SJCRH30 (cell line): Measurements from ENCODE around the gene GDPD3. TPM values are rescaled to one million over a fixed set of nuclear protein-coding genes. Genes with fewer than 3 reads are reported as not detected.

Experiments
- DNase-seq, 2 experiments: peaks; one replicate each; pipeline ENCODE4 v3.0.0-alpha.2; 2015 to 2020
- H3K27ac ChIP-seq: fragments of 250-450 bp; sonication (Bioruptor Pico); 2 replicates; pipeline ENCODE4 v1.5.1; 2020; ENCODE audit warnings: mild to moderate bottlenecking, moderate library complexity
- H3K27me3 ChIP-seq: fragments of 250-450 bp; sonication (Bioruptor Pico); 2 replicates; pipeline ENCODE4 v1.5.1; 2020; ENCODE audit warnings: mild to moderate bottlenecking, moderate library complexity
- H3K36me3 ChIP-seq: fragments of 250-450 bp; sonication (Bioruptor Pico); 2 replicates; pipeline ENCODE4 v1.5.1; 2020; ENCODE audit warnings: mild to moderate bottlenecking, moderate library complexity
- H3K4me1 ChIP-seq: fragments of 250-450 bp; sonication (Bioruptor Pico); 2 replicates; pipeline ENCODE4 v1.5.1; 2020; ENCODE audit warnings: mild to moderate bottlenecking, moderate library complexity
- H3K4me3 ChIP-seq: fragments of 250-450 bp; sonication (Bioruptor Pico); 2 replicates; pipeline ENCODE4 v1.5.1; 2020; ENCODE audit warnings: mild to moderate bottlenecking, moderate library complexity
- H3K9me3 ChIP-seq: fragments of 250-450 bp; sonication (Bioruptor Pico); replicated peaks from 2 replicates; pipeline ENCODE4 v1.5.1; 2020; ENCODE audit warnings: mild to moderate bottlenecking, moderate library complexity
- total RNA-seq: library from RNA; depleted of rRNA; stranded (reverse); fragments of >200 nt; shearing (Covaris generic); gene quantifications from 2 replicates; pipeline ENCODE4 v1.2.3, GENCODE V29; 2014

Gene GDPD3
- total RNA-seq, 1 experiment from 2014 or later, result 1.0 TPM

DNA sequence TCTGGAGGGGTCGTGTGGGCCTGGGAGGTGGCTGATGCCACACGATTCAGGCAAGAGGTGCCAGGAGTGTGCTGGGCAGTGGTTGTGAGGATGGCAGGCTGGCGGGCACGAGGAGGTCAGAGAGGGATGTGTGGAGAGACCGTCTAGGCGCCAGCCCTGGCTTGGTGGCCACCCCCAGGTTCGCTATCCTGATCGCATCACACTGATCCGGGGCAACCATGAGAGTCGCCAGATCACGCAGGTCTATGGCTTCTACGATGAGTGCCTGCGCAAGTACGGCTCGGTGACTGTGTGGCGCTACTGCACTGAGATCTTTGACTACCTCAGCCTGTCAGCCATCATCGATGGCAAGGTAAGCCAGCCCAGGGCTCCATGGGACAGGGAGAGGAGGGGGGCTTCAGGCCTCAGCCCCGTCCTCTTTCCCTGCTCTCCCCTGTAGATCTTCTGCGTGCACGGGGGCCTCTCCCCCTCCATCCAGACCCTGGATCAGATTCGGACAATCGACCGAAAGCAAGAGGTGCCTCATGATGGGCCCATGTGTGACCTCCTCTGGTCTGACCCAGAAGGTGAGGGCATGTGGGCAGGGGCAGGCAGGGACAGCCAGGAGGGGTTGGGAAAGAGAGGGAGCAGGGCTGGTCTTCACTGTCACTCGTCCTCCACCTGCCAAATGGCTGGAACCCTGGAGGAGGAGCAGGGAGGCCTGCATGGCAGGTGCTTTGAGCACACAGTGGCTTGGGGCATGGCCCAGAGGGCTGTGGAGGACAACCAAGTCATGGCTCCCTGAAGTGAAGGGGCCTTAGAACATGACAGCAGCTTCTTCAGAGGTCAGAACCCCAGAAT is 29.9 kb downstream of the GDPD3 start:
- no peak overlapping the region for H3K4me3 ChIP-seq
- H3K9me3 ChIP-seq, result no peaks in the 10 kb centered on the region
- H3K36me3 ChIP-seq, result peaks cover 26% of the 10 kb centered on the region
- no peak for DNase-seq
- no peaks in the 10 kb centered on the region for H3K4me1 ChIP-seq
- no peak overlapping the region for H3K27ac ChIP-seq
- no peaks in the 10 kb centered on the region for H3K27me3 ChIP-seq

DNA sequence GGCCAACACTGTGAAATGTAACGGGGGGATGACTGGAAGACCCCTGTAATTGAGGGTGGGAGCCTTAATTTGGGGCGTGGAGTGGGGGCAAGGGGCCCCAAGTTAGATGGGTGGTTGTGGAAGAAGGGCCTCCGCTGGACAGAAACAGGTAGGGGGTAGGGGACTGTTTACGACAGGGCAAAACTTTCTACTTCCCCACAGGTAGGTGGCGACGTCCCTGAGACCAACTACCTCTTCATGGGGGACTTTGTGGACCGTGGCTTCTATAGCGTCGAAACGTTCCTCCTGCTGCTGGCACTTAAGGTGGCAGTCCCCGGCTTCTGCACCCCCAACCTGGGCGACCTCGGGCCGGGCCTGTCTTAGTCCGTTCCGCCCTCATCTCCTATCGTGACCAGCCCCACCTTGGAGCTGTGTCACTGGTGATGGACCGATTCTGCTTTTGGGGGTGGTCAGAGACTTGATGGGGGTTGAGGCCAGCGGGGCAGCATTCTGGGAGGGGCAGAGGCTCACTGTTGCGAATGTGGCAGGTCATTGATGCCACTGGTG is 30.7 kb downstream of the GDPD3 start:
- H3K9me3 ChIP-seq, result no peaks in the 10 kb centered on the region
- H3K27me3 ChIP-seq, result no peaks in the 10 kb centered on the region
- no peak overlapping the region for H3K27ac ChIP-seq
- no peaks in the 10 kb centered on the region for H3K4me1 ChIP-seq
- peaks cover 32% of the 10 kb centered on the region for H3K36me3 ChIP-seq
- no peak overlapping the region for H3K4me3 ChIP-seq
- DNase-seq, result no peak

DNA sequence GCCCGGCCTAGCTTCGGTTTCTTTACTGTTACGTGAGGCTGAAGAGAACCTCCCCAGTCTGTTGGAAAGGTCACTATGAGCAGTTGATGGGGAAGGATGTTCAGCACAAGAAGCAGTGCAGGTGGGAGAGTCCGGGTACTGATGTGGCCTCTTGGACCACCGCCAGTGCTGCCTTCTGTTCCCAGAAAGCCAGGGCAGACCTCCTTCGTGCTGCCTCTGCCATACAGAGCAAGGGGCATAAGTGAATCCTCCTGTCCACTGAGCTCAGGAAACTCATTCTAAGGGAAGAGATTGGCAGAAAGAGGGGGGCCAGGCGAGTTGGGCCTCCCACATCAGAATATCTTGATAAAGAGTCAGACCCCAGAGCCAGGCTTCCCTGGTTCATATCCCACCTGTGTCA is 33.9 kb downstream of the GDPD3 start:
- Histone ChIP-seq H3K36me3 (peaks cover 33% of the 10 kb centered on the region), H3K27me3 (no peaks in the 10 kb centered on the region), H3K9me3 (no peaks in the 10 kb centered on the region), H3K4me1 (peaks cover 7% of the 10 kb centered on the region; the same call in 1 of the 2 replicates), H3K27ac (no peak overlapping the region), H3K4me3 (no peak overlapping the region)
- DNase-seq, result no peak

DNA sequence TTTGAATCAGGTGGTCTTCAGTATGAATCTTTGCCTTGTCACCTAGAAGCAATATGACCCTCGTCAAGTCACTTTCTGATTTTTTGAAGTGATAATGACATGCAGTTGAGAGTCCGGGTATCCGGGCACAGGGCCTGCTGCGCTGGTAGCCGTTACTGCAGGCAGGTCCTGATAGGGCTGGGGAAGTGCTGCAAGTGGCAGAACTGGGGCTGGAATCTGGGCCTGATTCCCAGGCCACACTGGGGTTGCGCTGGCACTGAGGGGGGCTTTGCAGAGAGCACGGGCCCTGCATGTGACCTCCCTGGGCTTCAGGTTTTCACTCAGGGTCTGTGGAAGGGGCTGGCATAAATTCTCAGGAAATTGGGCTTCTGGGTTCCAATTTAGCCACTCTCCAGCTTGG is 34.6 kb downstream of the GDPD3 start:
- no peak overlapping the region for H3K27ac ChIP-seq

DNA sequence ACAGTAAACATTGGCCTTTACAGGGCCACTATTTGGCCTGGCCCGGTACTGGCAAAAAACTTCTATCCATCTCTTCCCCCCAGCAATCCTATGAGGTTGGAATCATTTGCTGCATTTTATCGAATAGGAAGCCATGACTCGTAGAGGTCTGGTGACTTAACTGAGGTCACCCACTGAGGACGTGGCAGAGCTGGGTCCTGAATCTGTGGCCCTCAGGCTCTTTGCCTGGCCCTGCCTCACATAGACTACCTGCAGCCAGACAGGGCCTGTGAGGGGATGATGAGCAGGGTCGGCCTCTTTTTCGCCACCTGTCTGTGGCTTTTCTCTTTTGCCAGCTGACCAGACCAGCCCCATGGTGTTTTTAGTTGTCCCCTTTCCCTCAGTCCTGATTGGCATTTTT is 35.7 kb downstream of the GDPD3 start:
- peaks cover 7% of the 10 kb centered on the region; the same call in 1 of the 2 replicates for H3K4me1 ChIP-seq
- H3K27me3 ChIP-seq, result no peaks in the 10 kb centered on the region
- no peak overlapping the region for H3K4me3 ChIP-seq
- H3K27ac ChIP-seq, result no peak overlapping the region
- peaks cover 33% of the 10 kb centered on the region for H3K36me3 ChIP-seq
- no peak for DNase-seq
- H3K9me3 ChIP-seq, result no peaks in the 10 kb centered on the region

More for the DNA sequence above, 34.6 kb downstream of the GDPD3 start:
- no peak for DNase-seq
- no peaks in the 10 kb centered on the region for H3K9me3 ChIP-seq
- peaks cover 7% of the 10 kb centered on the region; the same call in 1 of the 2 replicates for H3K4me1 ChIP-seq
- no peaks in the 10 kb centered on the region for H3K27me3 ChIP-seq
- H3K4me3 ChIP-seq, result no peak overlapping the region
- H3K36me3 ChIP-seq, result peaks cover 33% of the 10 kb centered on the region

DNA sequence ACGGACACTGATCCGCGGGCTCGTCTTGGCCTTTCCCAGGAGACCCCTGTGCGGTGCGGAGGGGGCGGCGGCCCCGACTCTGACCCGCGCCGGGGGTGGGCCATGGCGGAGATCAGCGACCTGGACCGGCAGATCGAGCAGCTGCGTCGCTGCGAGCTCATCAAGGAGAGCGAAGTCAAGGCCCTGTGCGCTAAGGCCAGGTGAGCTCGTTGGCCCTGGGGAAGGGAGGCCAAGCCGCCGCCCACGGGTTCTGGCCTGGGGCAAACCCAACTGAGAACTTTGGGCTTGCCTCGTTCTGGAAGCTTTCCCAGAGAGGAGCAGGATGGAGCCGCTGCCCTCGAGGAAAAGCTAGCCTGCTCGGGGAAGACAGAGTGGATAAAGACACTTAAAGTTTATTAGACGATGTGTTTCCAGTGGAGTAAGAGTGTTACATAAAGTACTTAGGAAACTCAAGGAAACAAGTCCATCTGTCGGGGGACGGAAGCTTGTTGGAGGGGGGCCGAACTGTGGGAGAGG is 37.0 kb downstream of the GDPD3 start:
- peak overlapping the region; percentile 80 for H3K4me3 ChIP-seq
- peaks cover 42% of the 10 kb centered on the region for H3K36me3 ChIP-seq
- H3K27ac ChIP-seq, result peak overlapping the region; percentile 44
- no peaks in the 10 kb centered on the region for H3K9me3 ChIP-seq
- no peaks in the 10 kb centered on the region for H3K27me3 ChIP-seq
- DNase-seq, result no peak
- H3K4me1 ChIP-seq, result peaks cover 7% of the 10 kb centered on the region; the same call in 1 of the 2 replicates

DNA sequence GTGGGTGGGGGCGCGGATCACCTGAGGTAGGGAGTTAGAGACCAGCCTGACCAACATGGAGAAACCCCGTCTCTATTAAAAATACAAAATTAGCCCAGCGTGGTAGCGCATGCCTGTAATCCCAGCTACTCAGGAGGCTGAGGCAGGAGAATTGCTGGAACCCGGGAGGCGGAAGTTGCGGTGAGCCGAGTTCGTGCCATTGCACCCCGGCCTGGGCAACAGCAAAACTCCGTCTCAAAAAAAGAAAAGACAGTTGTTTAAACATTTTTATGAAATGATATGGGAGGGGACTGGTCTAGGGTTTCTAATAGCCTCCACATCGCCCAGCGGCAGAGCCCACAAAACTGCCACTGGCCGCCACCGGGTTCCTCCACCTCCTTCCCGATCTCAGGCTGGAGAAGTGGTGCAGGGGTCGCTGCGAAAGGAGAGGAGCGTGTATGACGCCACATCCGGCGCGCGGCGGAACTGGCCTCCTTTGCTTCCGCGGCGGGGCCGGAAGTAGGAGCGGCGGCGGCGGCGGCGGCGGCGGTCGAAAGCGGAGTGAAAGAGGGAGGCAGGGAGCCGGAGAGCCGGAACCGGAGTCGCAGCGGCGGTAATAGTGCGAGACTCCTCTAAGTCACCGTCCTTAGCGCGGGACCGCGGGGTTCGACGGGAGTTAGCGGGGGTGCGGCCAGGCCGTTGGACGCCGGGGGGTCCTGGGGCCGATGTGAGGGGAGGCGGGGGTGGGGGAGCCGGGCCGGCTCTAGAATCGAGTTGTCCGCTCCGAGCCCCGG is 37.6 kb downstream of the GDPD3 start, which contains the start of gene PPP4C:
Gene PPP4C, plus strand, starts transcription at position 492 of the 773 bp plus-strand sequence. CDS start 384 bp downstream, outside the sequence.
- Histone ChIP-seq H3K36me3 (peaks cover 42% of the 10 kb centered on the region), H3K4me1 (peaks cover 7% of the 10 kb centered on the region; the same call in 1 of the 2 replicates), H3K27ac (peak within 1 kb of the TSS; percentile 44), H3K9me3 (no peaks in the 10 kb centered on the region), H3K4me3 (peak within 1 kb of the TSS; percentile 80), H3K27me3 (no peaks in the 10 kb centered on the region)
- peak; percentile 85 to 88 for DNase-seq

DNA sequence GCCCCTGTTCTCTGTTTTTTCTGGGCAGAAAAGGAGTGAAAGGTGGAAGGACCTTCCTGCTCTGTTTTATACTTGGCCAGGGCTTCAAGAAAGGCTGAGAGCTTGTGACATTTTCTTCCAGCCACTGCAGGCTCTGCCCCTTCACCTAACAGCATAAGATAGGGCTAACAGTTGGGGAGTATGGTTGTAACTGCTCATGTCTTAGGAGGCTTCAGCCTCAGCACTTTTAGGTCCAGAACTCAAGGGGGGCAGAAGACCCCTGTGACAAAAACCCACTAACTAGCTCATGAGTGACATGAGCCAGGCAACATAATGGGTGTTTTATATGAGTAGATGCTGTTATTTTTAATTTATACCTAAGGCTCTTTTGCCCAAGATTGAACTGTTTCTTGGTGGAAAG is 42.8 kb downstream of the GDPD3 start:
- Histone ChIP-seq H3K36me3 (peaks cover 61% of the 10 kb centered on the region), H3K27ac (no peak overlapping the region), H3K27me3 (no peaks in the 10 kb centered on the region), H3K4me3 (no peak overlapping the region), H3K4me1 (no peaks in the 10 kb centered on the region), H3K9me3 (no peaks in the 10 kb centered on the region)
- no peak for DNase-seq

DNA sequence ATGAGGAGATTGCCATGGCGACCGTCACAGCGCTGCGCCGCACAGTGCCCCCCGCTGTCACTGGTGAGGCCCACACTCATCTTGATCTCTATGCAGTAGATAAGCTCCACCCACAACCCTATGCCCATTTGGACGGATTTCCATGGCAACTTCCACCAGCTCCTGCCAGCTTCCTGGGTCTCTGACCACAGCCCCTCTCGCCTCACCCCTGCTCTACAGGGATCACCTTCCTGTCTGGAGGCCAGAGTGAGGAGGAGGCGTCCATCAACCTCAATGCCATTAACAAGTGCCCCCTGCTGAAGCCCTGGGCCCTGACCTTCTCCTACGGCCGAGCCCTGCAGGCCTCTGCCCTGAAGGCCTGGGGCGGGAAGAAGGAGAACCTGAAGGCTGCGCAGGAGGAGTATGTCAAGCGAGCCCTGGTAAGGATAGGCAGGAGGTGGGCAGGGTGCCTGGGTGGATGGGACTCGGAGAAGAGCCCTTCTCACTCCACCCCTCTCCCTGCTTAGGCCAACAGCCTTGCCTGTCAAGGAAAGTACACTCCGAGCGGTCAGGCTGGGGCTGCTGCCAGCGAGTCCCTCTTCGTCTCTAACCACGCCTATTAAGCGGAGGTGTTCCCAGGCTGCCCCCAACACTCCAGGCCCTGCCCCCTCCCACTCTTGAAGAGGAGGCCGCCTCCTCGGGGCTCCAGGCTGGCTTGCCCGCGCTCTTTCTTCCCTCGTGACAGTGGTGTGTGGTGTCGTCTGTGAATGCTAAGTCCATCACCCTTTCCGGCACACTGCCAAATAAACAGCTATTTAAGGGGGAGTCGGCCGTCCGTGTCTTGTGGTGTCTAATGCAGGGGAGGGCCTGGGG is 43.5 kb downstream of the GDPD3 start:
- no peaks in the 10 kb centered on the region for H3K4me1 ChIP-seq
- DNase-seq, result no peak
- peaks cover 61% of the 10 kb centered on the region for H3K36me3 ChIP-seq
- H3K27me3 ChIP-seq, result no peaks in the 10 kb centered on the region
- no peak overlapping the region for H3K4me3 ChIP-seq
- H3K9me3 ChIP-seq, result no peaks in the 10 kb centered on the region
- no peak overlapping the region for H3K27ac ChIP-seq

DNA sequence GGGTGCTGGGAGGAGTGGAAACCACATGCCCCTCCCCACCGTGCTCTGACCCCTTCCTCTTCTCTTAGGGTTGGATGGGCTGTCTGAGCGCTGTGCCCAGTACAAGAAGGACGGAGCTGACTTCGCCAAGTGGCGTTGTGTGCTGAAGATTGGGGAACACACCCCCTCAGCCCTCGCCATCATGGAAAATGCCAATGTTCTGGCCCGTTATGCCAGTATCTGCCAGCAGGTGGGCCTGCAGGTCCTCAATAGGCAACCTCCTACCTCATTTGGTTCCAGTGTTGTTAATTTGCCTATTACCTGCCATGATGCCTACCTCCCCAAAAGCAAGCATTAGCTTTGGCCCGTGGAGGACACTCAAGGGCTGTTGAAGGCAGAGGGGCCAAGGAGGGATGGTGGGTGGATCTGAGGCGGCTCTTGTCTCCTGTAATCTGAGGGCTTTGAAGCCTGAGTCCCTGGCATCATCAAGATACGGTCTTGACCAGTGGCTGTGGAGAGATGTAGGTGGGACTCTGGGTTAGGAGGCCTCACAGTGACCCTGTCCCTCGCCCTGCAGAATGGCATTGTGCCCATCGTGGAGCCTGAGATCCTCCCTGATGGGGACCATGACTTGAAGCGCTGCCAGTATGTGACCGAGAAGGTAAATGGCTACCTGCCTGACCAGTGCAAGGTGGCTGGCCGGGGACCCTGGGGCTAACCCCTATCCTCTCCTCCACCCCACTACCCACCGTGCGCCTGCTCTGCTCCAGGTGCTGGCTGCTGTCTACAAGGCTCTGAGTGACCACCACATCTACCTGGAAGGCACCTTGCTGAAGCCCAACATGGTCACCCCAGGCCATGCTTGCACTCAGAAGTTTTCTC is 44.4 kb downstream of the GDPD3 start:
- no peak overlapping the region for H3K27ac ChIP-seq
- no peaks in the 10 kb centered on the region for H3K4me1 ChIP-seq
- no peaks in the 10 kb centered on the region for H3K27me3 ChIP-seq
- H3K36me3 ChIP-seq, result peaks cover 61% of the 10 kb centered on the region
- no peak overlapping the region for H3K4me3 ChIP-seq
- H3K9me3 ChIP-seq, result no peaks in the 10 kb centered on the region
- DNase-seq, result no peak

DNA sequence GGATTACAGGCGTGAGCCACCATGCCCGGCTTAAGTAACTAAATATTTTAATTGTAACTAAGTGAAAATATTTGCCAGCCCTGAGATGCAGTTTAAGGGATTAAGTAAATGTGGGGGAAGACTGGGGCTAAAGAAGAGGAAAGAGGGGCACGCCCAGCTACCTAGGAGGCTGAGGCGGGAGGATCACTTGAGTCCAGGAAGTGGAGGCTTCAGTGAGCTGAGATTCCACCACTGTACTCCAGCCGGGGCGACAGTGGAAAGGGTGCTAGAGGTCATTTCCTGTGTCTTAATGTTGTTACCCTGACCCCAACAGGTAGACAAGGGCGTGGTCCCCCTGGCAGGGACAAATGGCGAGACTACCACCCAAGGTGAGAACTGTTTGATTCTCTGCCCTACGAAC is 45.0 kb downstream of the GDPD3 start:
- H3K4me1 ChIP-seq, result peaks cover 6% of the 10 kb centered on the region; the same call in 1 of the 2 replicates
- no peak overlapping the region for H3K27ac ChIP-seq
- no peak overlapping the region for H3K4me3 ChIP-seq
- DNase-seq, result no peak
- peaks cover 61% of the 10 kb centered on the region for H3K36me3 ChIP-seq
- H3K9me3 ChIP-seq, result no peaks in the 10 kb centered on the region
- no peaks in the 10 kb centered on the region for H3K27me3 ChIP-seq

DNA sequence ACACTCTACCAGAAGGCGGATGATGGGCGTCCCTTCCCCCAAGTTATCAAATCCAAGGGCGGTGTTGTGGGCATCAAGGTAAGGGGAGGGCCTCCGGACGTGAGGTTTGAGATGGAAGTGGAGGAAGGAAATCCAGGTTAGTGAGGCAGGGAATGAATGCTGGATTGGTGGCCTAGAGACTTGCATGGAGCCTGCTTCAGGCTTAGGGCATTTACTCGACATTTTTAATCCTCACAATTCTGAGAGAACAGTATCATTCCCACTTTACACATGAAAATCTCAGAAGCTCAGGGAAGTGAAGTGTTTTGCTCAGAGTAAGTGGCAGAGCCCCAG is 45.8 kb downstream of the GDPD3 start:
- Histone ChIP-seq H3K27ac (no peak overlapping the region), H3K4me1 (peaks cover 8% of the 10 kb centered on the region; the same call in 1 of the 2 replicates), H3K4me3 (no peak overlapping the region), H3K9me3 (no peaks in the 10 kb centered on the region), H3K27me3 (no peaks in the 10 kb centered on the region), H3K36me3 (peaks cover 60% of the 10 kb centered on the region)
- no peak for DNase-seq

DNA sequence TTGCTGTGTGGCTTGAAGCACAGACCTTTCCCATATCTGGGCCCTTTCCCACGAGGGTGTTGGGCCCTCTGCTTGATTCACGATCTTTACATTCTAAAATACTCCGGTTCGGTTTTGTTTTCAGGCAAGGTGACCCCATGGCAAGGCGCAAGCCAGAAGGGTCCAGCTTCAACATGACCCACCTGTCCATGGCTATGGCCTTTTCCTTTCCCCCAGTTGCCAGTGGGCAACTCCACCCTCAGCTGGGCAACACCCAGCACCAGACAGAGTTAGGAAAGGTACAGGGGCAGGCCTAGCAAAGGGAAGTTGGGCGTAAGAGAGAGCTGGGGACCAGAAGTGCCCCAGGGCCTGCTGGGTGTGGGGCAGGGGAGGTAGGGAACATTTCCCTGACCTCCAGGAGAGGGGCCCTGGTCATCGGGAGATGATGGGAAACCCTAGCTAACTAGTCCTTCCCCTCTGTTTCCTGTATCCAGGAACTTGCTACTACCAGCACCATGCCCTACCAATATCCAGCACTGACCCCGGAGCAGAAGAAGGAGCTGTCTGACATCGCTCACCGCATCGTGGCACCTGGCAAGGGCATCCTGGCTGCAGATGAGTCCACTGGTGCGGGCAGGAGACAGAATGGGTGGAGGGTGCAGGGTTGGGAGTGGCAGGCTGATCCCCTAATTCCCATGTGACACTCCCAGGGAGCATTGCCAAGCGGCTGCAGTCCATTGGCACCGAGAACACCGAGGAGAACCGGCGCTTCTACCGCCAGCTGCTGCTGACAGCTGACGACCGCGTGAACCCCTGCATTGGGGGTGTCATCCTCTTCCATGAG is 46.4 kb downstream of the GDPD3 start:
- H3K27ac ChIP-seq, result peak overlapping the region; percentile 86

More for the DNA sequence above, 46.4 kb downstream of the GDPD3 start:
- no peaks in the 10 kb centered on the region for H3K27me3 ChIP-seq
- DNase-seq, result no peak
- H3K36me3 ChIP-seq, result peaks cover 54% of the 10 kb centered on the region
- H3K4me3 ChIP-seq, result peak overlapping the region; percentile 83
- no peaks in the 10 kb centered on the region for H3K9me3 ChIP-seq
- H3K4me1 ChIP-seq, result peaks cover 10% of the 10 kb centered on the region
